Measurements from ENCODE around the gene BNIP3.

- TF ChIP-seq CTCF (IDR thresholded peaks at IDR 0.05) (no peak), POLR2A (IDR thresholded peaks at IDR 0.05) (no peak)
Observed at GRCh38 chr10:132004052-132004451, 22.3 kb upstream of the BNIP3 start.

All from testis (tissue), 2 donors.